Stimulated activated CD4-positive, alpha-beta T cell treated with anti-CD3 and anti-CD28 coated beads, Interleukin-12 subunit alpha, Interleukin-12 subunit beta, amount 100 ng/mL, for 4 hours (primary cell): ENCODE measurements around the gene SIL1.
"Not testable (repeated sequence)": the region's sequence is repeated elsewhere in the genome, so short reads cannot be mapped to it uniquely, and the experiment has no call there.

Source experiments
- DNase-seq: peaks from one replicate; pipeline ENCODE4 v3.0.0-alpha.2; 2020

SIL1 gene

GRCh38 chr5:139016186-139016585 is 182.0 kb downstream of the SIL1 start:
- DNase-seq: no peak

GRCh38 chr5:139014726-139015125 is 183.4 kb downstream of the SIL1 start:
- no peak for DNase-seq

- no peak for DNase-seq
Measured at GRCh38 chr5:139012176-139012575, 186.0 kb downstream of the SIL1 start.

GRCh38 chr5:139011156-139011555 is 187.0 kb downstream of the SIL1 start:
- not testable (repeated sequence) for DNase-seq

- no peak for DNase-seq
Measured at GRCh38 chr5:139004374-139005307, 193.5 kb downstream of the SIL1 start.

- no peak for DNase-seq
Measured at GRCh38 chr5:138999674-139000073, 198.5 kb downstream of the SIL1 start.

GRCh38 chr5:138998521-138998920 is 199.6 kb downstream of the SIL1 start:
- DNase-seq: no peak

- DNase-seq: no peak
Measured at GRCh38 chr5:138996120-138996519, 202.0 kb downstream of the SIL1 start.

GRCh38 chr5:138990986-138991590 is 207.1 kb downstream of the SIL1 start:
- no peak for DNase-seq

GRCh38 chr5:138989720-138990119 is 208.4 kb downstream of the SIL1 start:
- DNase-seq: no peak

- no peak for DNase-seq
Measured at GRCh38 chr5:138986186-138986800, 211.9 kb downstream of the SIL1 start.

GRCh38 chr5:138985683-138986082 is 212.5 kb downstream of the SIL1 start:
- no peak for DNase-seq

- no peak for DNase-seq
Measured at GRCh38 chr5:138985256-138985655, 212.9 kb downstream of the SIL1 start.

GRCh38 chr5:138983984-138984383 is 214.2 kb downstream of the SIL1 start:
- no peak for DNase-seq

GRCh38 chr5:138981586-138981985 is 216.6 kb downstream of the SIL1 start:
- DNase-seq: no peak

GRCh38 chr5:138981131-138981530 is 217.0 kb downstream of the SIL1 start:
- DNase-seq: no peak

- DNase-seq: no peak
Measured at GRCh38 chr5:138980441-138980840, 217.7 kb downstream of the SIL1 start.

- DNase-seq: no peak
Measured at GRCh38 chr5:138979684-138980280, 218.4 kb downstream of the SIL1 start.

- DNase-seq: no peak
Measured at GRCh38 chr5:138978581-138978980, 219.6 kb downstream of the SIL1 start.

GRCh38 chr5:138978080-138978479 is 220.1 kb downstream of the SIL1 start:
- no peak for DNase-seq

- DNase-seq: no peak
Measured at GRCh38 chr5:138975098-138975847, 222.9 kb downstream of the SIL1 start.

- DNase-seq: no peak
Measured at GRCh38 chr5:138974227-138975063, 223.7 kb downstream of the SIL1 start.
